Psoas muscle (tissue), 8 donors: ENCODE results near the gene BCAS3. TPM values are rescaled to one million over a fixed set of nuclear protein-coding genes. Genes with fewer than 3 reads are reported as not detected.

Experiments
- ATAC-seq, 4 donors: fragments of 200-7000 bp; cut with Tn5 transposase; one replicate each; pipeline ENCODE4 v1.9.1; 2020; ENCODE audit warnings: moderate library complexity in 3 of 4, mild to moderate bottlenecking in 2 of 4
- DNase-seq, 2 donors: peaks; one replicate each; pipeline ENCODE4 v3.0.0-alpha.2; 2020
- H3K27ac ChIP-seq: fragments of 200-600 bp; one replicate; pipeline ENCODE4 v1.8.0; 2022
- H3K27me3 ChIP-seq, 3 donors: fragments of 200-600 bp in 1 of 3; one replicate each; pipeline versions ENCODE4 v1.6.1 to v1.8.0; 2013 to 2022; ENCODE audit warnings: low read length in 2 of 3, mild to moderate bottlenecking in 2 of 3, moderate library complexity in 1 of 3; ENCODE audit not compliant: insufficient read depth in 3 of 3
- H3K36me3 ChIP-seq, 2 donors: fragments of 200-600 bp in 1 of 2; one replicate each; pipeline versions ENCODE4 v1.6.1 to v1.8.0; 2013 to 2022; ENCODE audit warnings: low read depth in 1 of 2, mild to moderate bottlenecking in 1 of 2, moderate library complexity in 1 of 2; ENCODE audit not compliant: insufficient read depth in 1 of 2
- H3K4me1 ChIP-seq: fragments of 200-600 bp; one replicate; pipeline ENCODE4 v1.8.0; 2022
- H3K4me3 ChIP-seq: fragments of 200-600 bp; one replicate; pipeline ENCODE4 v1.8.0; 2022; ENCODE audit warnings: mild to moderate bottlenecking
- H3K9me3 ChIP-seq: fragments of 200-600 bp; one replicate; pipeline ENCODE4 v1.8.0; 2022
- WGBS, 3 donors: extraction: QIAGEN DNeasy Blood & Tissue Kit; methylation state at CpG; one replicate each; pipeline versions ENCODE4 v1.1.6 to v1.1.7; 2013; 5-methylcytosine and 5-hydroxymethylcytosine counted together
- intact Hi-C, 2 donors: fragments of 100-400 bp; cut with DNase I; formaldehyde crosslinking; loops; one replicate each; pipeline versions ENCODE4 v1.11.0 to v1.14.2; 2022
- polyA plus RNA-seq, 3 donors: library from polyadenylated mRNA; stranded (reverse); fragments of 200-250 nt; gene quantifications; one replicate each; pipeline ENCODE4 v1.2.3, GENCODE V29; 2013
- total RNA-seq, 4 donors: library from RNA; stranded (reverse); fragmentation: NEBNext Ultra II Directional in 2 of 4; extraction: Animal tissue kit (Norgen Biotek cat#: 25700) in 2 of 4; gene quantifications; one replicate each; pipeline versions ENCODE4 v1.2.1 to v1.2.4, GENCODE V29; 2021 to 2023
- TF ChIP-seq, protein P1 (sequence below): fragments of 200-600 bp; IDR thresholded peaks from one replicate; pipeline ENCODE4 v1.8.0; 2022; ENCODE audit warnings: antibody characterized with exemption
- donor health status: healthy with polysubstance abuse.
- donor health status: DM: no; HTN: no; CAD: no; lungs with moderate emphysema.
- donor health status: Bipolar disorder and iron deficiency.
- donor health status: healthy.
- donor health status: DM: yes; HTN: yes; CAD: no.
- donor health status: DM: no; HTN: no; CAD: no.
- donor health status: DM: no; HTN: no; CAD: no.
- donor health status: DM: yes; HTN: yes; CAD: no.

BCAS3 gene
- total and polyA plus RNA-seq, 7 donors, result 2.4 to 28.8 (median 15.0) TPM

DNA sequence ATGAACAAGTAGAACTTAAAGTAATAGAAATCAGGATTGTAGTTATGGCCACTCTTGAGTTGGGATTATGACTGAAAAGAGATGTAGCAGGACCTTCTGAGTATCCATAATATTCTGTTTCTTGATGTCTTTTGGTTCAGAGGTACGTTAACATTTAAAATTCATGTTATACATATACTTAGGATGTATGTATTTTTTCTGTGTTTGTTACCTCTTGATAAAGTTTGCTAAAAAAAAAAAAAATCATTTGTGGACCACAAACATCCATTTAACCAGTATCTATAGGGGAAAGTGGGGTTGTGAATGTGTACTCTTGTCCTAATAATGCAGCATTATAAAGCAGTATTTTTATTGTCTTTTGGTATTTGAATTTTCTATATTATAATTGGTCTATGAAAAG, 65.6 kb downstream of the BCAS3 start:
- H3K27ac ChIP-seq, result no peak overlapping the region
- no peak for DNase-seq
- 90 to 97% (median 92%) methylated on average over 1 of the region's 1 CpG for WGBS, 3 donors

DNA sequence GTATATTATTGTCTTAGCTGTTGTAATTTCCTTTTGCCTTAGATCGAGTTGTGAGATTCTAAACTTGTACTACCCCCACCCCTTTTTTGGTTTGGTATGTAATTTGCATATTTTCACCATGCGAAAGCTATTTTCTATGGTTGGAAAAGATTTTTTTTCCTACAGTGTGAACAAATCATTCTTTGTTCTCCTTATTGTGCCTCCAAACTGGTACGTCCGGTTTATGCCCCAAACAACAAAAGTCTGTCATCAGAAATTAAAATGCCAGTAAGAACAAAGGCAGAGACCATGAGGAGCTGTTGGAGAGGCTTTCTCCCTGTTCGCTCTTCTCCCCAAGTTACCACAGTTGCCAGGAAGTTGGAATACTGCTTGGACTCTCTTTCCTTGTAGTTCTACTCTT, 66.1 kb downstream of the BCAS3 start:
- no peaks in the 10 kb centered on the region for H3K27me3 ChIP-seq
- H3K27ac ChIP-seq, result no peak overlapping the region
- intact Hi-C loops, result no loop called here
- H3K4me3 ChIP-seq, result no peak overlapping the region
- H3K36me3 ChIP-seq, result no peaks in the 10 kb centered on the region
- TF ChIP-seq, protein P1, sequence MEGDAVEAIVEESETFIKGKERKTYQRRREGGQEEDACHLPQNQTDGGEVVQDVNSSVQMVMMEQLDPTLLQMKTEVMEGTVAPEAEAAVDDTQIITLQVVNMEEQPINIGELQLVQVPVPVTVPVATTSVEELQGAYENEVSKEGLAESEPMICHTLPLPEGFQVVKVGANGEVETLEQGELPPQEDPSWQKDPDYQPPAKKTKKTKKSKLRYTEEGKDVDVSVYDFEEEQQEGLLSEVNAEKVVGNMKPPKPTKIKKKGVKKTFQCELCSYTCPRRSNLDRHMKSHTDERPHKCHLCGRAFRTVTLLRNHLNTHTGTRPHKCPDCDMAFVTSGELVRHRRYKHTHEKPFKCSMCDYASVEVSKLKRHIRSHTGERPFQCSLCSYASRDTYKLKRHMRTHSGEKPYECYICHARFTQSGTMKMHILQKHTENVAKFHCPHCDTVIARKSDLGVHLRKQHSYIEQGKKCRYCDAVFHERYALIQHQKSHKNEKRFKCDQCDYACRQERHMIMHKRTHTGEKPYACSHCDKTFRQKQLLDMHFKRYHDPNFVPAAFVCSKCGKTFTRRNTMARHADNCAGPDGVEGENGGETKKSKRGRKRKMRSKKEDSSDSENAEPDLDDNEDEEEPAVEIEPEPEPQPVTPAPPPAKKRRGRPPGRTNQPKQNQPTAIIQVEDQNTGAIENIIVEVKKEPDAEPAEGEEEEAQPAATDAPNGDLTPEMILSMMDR, result no peak
- no peaks in the 10 kb centered on the region for H3K4me1 ChIP-seq
- DNase-seq, result no peak
- no peak for ATAC-seq
- no peaks in the 10 kb centered on the region for H3K9me3 ChIP-seq
- WGBS, 3 donors, result 46 to 51% (median 48%) methylated on average over 5 of the region's 5 CpGs

More for the DNA sequence above, 65.6 kb downstream of the BCAS3 start:
- no peaks in the 10 kb centered on the region for H3K4me1 ChIP-seq
- TF ChIP-seq, protein P1, result no peak
- H3K9me3 ChIP-seq, result no peaks in the 10 kb centered on the region
- intact Hi-C loops, result no loop called here
- H3K36me3 ChIP-seq, result no peaks in the 10 kb centered on the region
- no peak for ATAC-seq
- no peak overlapping the region for H3K4me3 ChIP-seq
- no peaks in the 10 kb centered on the region for H3K27me3 ChIP-seq

DNA sequence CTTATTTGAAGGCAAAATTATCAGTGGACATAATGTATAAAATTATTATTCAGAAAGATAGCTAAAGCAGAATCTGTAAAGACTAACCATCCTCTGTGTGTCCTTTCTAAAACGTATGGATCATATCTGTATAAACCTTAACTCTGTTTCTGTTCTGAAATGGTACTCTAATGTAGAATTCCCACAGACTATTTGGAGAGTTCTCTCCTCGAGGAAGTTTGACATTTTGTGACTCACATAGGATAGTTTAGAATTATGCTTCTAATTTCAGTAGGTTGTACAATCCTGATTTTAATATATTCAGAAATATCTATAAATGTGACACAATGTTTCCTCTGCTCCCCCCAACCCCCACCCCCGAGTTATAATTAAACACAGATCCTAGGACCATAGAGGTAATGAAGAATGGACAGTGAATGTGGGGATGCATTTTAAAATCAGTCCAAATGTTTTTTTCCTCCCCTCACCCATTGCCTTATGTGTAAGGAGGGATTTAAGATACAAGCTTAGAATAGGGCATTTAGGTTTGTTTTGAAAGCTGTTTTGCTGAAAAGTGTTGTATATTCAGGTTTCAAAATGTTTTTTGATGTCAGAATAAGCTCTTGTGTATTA, 66.8 kb downstream of the BCAS3 start:
- no peaks in the 10 kb centered on the region for H3K9me3 ChIP-seq
- no peak overlapping the region for H3K27ac ChIP-seq
- 38 to 50% (median 44%) methylated on average over 3 of the region's 3 CpGs for WGBS, 3 donors
- ATAC-seq (no peak), DNase-seq (no peak)
- TF ChIP-seq, protein P1, result no peak
- no peak overlapping the region for H3K4me3 ChIP-seq
- no peaks in the 10 kb centered on the region for H3K27me3 ChIP-seq
- no peaks in the 10 kb centered on the region for H3K4me1 ChIP-seq
- no peaks in the 10 kb centered on the region for H3K36me3 ChIP-seq
- intact Hi-C loops, result no loop called here

DNA sequence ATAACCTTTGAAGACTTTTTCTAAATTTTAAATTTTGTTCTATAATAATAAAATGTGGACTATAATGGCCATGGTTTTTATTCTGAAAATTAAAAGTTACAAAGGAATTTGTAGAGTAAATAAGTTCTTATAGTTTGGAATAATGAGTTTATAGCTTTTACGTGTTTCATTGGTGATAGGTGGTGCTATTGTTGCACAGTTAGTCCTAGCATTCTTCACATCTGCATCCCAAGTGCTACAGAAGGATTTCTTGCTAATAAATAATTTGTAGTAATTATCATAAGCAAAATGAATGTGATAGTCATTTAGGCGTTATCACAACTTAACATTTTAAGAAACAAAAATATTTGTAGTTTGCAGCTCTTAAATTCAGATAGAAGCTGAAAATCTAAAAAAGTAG, 67.9 kb downstream of the BCAS3 start:
- Histone ChIP-seq H3K27ac (no peak overlapping the region), H3K36me3 (no peaks in the 10 kb centered on the region), H3K4me1 (no peaks in the 10 kb centered on the region), H3K4me3 (no peak overlapping the region), H3K9me3 (peaks cover 10% of the 10 kb centered on the region), H3K27me3 (no peaks in the 10 kb centered on the region)
- TF ChIP-seq, protein P1, result peak; percentile 6
- ATAC-seq (no peak), DNase-seq (no peak)
- 73 to 87% (median 78%) methylated on average over 2 of the region's 2 CpGs for WGBS, 3 donors
- intact Hi-C loops, result no loop called here
